ENCODE measurements around the gene CASP2. TPM values are rescaled to one million over a fixed set of nuclear protein-coding genes. Genes with fewer than 3 reads are reported as not detected.

The CASP2 gene
- total and polyA plus RNA-seq, 2 of the 13 experiments (the other 11 are each of a cell fraction or from before 2014, with no cell fraction given): 10.2 to 13.7 TPM

GRCh38 chr7:143351060-143351459, 62.9 kb downstream of the CASP2 start (continued):
- TF ChIP-seq, protein P1, sequence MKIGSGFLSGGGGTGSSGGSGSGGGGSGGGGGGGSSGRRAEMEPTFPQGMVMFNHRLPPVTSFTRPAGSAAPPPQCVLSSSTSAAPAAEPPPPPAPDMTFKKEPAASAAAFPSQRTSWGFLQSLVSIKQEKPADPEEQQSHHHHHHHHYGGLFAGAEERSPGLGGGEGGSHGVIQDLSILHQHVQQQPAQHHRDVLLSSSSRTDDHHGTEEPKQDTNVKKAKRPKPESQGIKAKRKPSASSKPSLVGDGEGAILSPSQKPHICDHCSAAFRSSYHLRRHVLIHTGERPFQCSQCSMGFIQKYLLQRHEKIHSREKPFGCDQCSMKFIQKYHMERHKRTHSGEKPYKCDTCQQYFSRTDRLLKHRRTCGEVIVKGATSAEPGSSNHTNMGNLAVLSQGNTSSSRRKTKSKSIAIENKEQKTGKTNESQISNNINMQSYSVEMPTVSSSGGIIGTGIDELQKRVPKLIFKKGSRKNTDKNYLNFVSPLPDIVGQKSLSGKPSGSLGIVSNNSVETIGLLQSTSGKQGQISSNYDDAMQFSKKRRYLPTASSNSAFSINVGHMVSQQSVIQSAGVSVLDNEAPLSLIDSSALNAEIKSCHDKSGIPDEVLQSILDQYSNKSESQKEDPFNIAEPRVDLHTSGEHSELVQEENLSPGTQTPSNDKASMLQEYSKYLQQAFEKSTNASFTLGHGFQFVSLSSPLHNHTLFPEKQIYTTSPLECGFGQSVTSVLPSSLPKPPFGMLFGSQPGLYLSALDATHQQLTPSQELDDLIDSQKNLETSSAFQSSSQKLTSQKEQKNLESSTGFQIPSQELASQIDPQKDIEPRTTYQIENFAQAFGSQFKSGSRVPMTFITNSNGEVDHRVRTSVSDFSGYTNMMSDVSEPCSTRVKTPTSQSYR (CRISPR knock-in tag; IDR thresholded peaks at IDR 0.05; ENCODE audit: borderline replicate concordance): no peak
- no peak for TF ChIP-seq ZNF589 (CRISPR knock-in tag; conservative IDR thresholded peaks at IDR 0.05)

- FAIRE-seq (no peak), DNase-seq (ENCODE audit: low spot score) (no peak), ATAC-seq (no peak)
- Histone ChIP-seq H3K4me1 (ENCODE audit: insufficient read depth, low read length) (no peaks in the 10 kb centered on the region), H3K9me3 (ENCODE audit: low read length) (no peaks in the 10 kb centered on the region), H3K27ac (ENCODE audit: extremely low read length, insufficient read depth, low read length) (no peak overlapping the region), H2AFZ (ENCODE audit: low read length) (no peak overlapping the region), H3K9ac (ENCODE audit: insufficient read depth, low read depth, low read length) (no peak overlapping the region), H3K4me2 (ENCODE audit: low read depth, low read length) (no peak overlapping the region), H3K4me3 (replicated peaks in 1 of 3; ENCODE audit: insufficient read depth in 1 of 3, low read depth in 2 of 3, low read length in 3 of 3) (no peak overlapping the region), H3K27me3 (ENCODE audit: control insufficient read depth in 1 of 2, insufficient read depth in 2 of 2, low read length in 2 of 2) (peaks cover 3 to 18% of the 10 kb centered on the region in 2 experiments; a peak in 3 of 5 replicates), H4K20me1 (ENCODE audit: insufficient read depth, low read length) (no peaks in the 10 kb centered on the region), H3K36me3 (replicated peaks in 1 of 2; ENCODE audit: control insufficient read depth in 1 of 2, insufficient read depth in 2 of 2, low read length in 2 of 2) (no peaks in the 10 kb centered on the region), H3K79me2 (ENCODE audit: insufficient read depth, low read length) (no peaks in the 10 kb centered on the region)
- CTCF ChIA-PET (ENCODE audit: low intra/inter-chr PET ratio, low total read pairs): no interaction called here
- in situ Hi-C loops (cut with HindIII; ENCODE audit: extremely low pct_ligation_motif_present, low pct_unique_long_range_greater_than_20kb) (no loop called here), intact Hi-C loops (cut with micrococcal nuclease; ENCODE audit: unreplicated experiment) (no loop called here)
- BruUV-seq (replicated peaks): no TSS peak
- no peak for TF ChIP-seq IKZF4 (CRISPR knock-in tag; IDR thresholded peaks at IDR 0.05; ENCODE audit: borderline replicate concordance, low read depth, not compliant biosample characterization)
- no peak for TF ChIP-seq HOXD1 (CRISPR knock-in tag; IDR thresholded peaks at IDR 0.05)
- no peak for TF ChIP-seq ZNF513 (CRISPR knock-in tag; conservative IDR thresholded peaks at IDR 0.05)
- no peak for TF ChIP-seq ZNF552 (CRISPR knock-in tag; IDR thresholded peaks at IDR 0.05; ENCODE audit: borderline replicate concordance)
- no peak for TF ChIP-seq SRF (IDR thresholded peaks at IDR 0.05; ENCODE audit: low read depth, low read length)
- TF ChIP-seq CENPX (CRISPR knock-in tag; IDR thresholded peaks at IDR 0.05): no peak
- no peak for TF ChIP-seq ONECUT2 (CRISPR knock-in tag; IDR thresholded peaks at IDR 0.05)
- no peak for TF ChIP-seq ZBTB42 (CRISPR knock-in tag; IDR thresholded peaks at IDR 0.05)
- TF ChIP-seq SPEN (CRISPR knock-in tag; IDR thresholded peaks at IDR 0.05; ENCODE audit: low read depth): no peak
- no peak for TF ChIP-seq ZBTB34 (CRISPR knock-in tag; IDR thresholded peaks at IDR 0.05)
- POLR2A ChIA-PET: no interaction called here
- WGBS (ENCODE audit: low lambda C conversion rate): 60% methylated on average over 8 of the region's 9 CpGs
Measured at GRCh38 chr7:143351574-143351973, 63.4 kb downstream of the CASP2 start.
